Endothelial cell of umbilical vein (primary cell): ENCODE data around the gene CALML6. TPM values are rescaled to one million over a fixed set of nuclear protein-coding genes. Genes with fewer than 3 reads are reported as not detected.

Experiments
- BruUV-seq: library from RNA; stranded (reverse); fragments of 400-500 nt; replicated peaks from 2 replicates; lab custom pipeline; 2021; lab: Mats Ljungman, UMichigan
- CTCF ChIA-PET: fragments of 300-600, 350-600 bp; sonication (Branson Sonifier 250); formaldehyde crosslinking; loops from one replicate; lab custom pipeline; 2021; ENCODE audit warnings: antibody characterized with exemption, inconsistent platforms; lab: Charles Lee
- POLR2A ChIA-PET: fragments of 300-600, 350-600 bp; sonication (Branson Sonifier 250); formaldehyde crosslinking; loops from one replicate; lab custom pipeline; 2021; ENCODE audit warnings: antibody characterized with exemption, inconsistent platforms; lab: Charles Lee
- DNase-seq: peaks from one replicate; pipeline ENCODE4 v3.0.0-alpha.2; 2011; ENCODE audit warnings: low read depth, low spot score
- FAIRE-seq: peaks from 2 replicates; lab custom pipeline; 2011; peaks lifted over from hg19 to GRCh38; lab: Jason Lieb, UNC
- H2AFZ ChIP-seq: 2 replicates; pipeline ENCODE4 v1.6.0; 2012; ENCODE audit warnings: low read depth, low read length, control low read depth, inconsistent platforms
- H3K27ac ChIP-seq: 2 replicates; pipeline ENCODE4 v1.5.1; 2011; ENCODE audit warnings: low read depth, mild to moderate bottlenecking, control low read depth, low read length, moderate library complexity; ENCODE audit not compliant: insufficient read depth
- H3K27me3 ChIP-seq, 2 experiments: 2 replicates each; pipeline versions ENCODE4 v1.6.0 to v1.6.1; 2011; ENCODE audit warnings: low read length in 2 of 2, mixed read lengths in 1 of 2; ENCODE audit not compliant: control insufficient read depth in 2 of 2, insufficient read depth in 2 of 2
- H3K36me3 ChIP-seq, 2 experiments: 2 replicates in 1 of 2; 3 replicates in 1 of 2; pipeline ENCODE4 v1.5.1; 2011; ENCODE audit warnings: low read length in 2 of 2, mild to moderate bottlenecking in 1 of 2, moderate library complexity in 1 of 2; ENCODE audit not compliant: control insufficient read depth in 2 of 2, insufficient read depth in 2 of 2; ENCODE audit errors: extremely low read depth in 1 of 2
- H3K4me1 ChIP-seq: 3 replicates; pipeline ENCODE4 v1.5.1; 2011; ENCODE audit warnings: mild to moderate bottlenecking, low read length; ENCODE audit not compliant: control insufficient read depth, insufficient read depth; ENCODE audit errors: extremely low read depth
- H3K4me2 ChIP-seq: 2 replicates; pipeline ENCODE4 v1.6.1; 2011; ENCODE audit warnings: low read length, control low read depth, mixed read lengths; ENCODE audit not compliant: insufficient read depth
- H3K4me3 ChIP-seq, 3 experiments: fragments of 200-600 bp in 1 of 3; sonication (generic), shearing (Covaris generic) in 1 of 3; replicated peaks in 1 of 3; 2 replicates each; pipeline ENCODE4 v1.5.1; 2011 to 2016; ENCODE audit warnings: control low read depth in 3 of 3, low read length in 3 of 3, mild to moderate bottlenecking in 2 of 3, inconsistent platforms in 1 of 3, low read depth in 1 of 3, moderate library complexity in 1 of 3; ENCODE audit not compliant: insufficient read depth in 1 of 3
- H3K79me2 ChIP-seq: 2 replicates; pipeline ENCODE4 v1.6.0; 2012; ENCODE audit warnings: low read length, inconsistent platforms; ENCODE audit not compliant: control insufficient read depth, insufficient read depth
- H3K9ac ChIP-seq: replicated peaks from 2 replicates; pipeline ENCODE3; 2011; ENCODE audit warnings: low read length, control low read depth; ENCODE audit not compliant: insufficient read depth; ENCODE audit errors: extremely low read depth
- H3K9me1 ChIP-seq: replicated peaks from 3 replicates; pipeline ENCODE4 v1.6.0; 2011; ENCODE audit warnings: mild to moderate bottlenecking, low read length; ENCODE audit not compliant: control insufficient read depth, insufficient read depth; ENCODE audit errors: extremely low read depth
- H3K9me3 ChIP-seq: replicated peaks from 2 replicates; pipeline ENCODE4 v1.5.1; 2012; ENCODE audit warnings: low read length, inconsistent platforms; ENCODE audit not compliant: control insufficient read depth, insufficient read depth
- H4K20me1 ChIP-seq: replicated peaks from 2 replicates; pipeline ENCODE3; 2011; ENCODE audit warnings: mild to moderate bottlenecking, low read length; ENCODE audit not compliant: control insufficient read depth, insufficient read depth; ENCODE audit errors: extremely low read depth
- EZH2 ChIP-seq: IDR thresholded peaks from 2 replicates; pipeline ENCODE4 v1.6.1; 2012; ENCODE audit warnings: borderline replicate concordance, low read depth, mild to moderate bottlenecking, moderate library complexity, low read length, inconsistent platforms; ENCODE audit not compliant: severe bottlenecking
- FOS ChIP-seq: IDR thresholded peaks from 2 replicates; pipeline ENCODE4 v1.6.1; 2011; ENCODE audit warnings: mild to moderate bottlenecking, low read length, moderate library complexity, borderline replicate concordance; ENCODE audit not compliant: insufficient read depth
- GATA2 ChIP-seq: IDR thresholded peaks from 2 replicates; pipeline ENCODE4 v1.7.0; 2011; ENCODE audit warnings: low read depth, mild to moderate bottlenecking, moderate library complexity, mixed read lengths, low read length; ENCODE audit not compliant: insufficient read length, insufficient read depth
- JUN ChIP-seq: IDR thresholded peaks from 2 replicates; pipeline ENCODE4 v1.6.1; 2011; ENCODE audit warnings: borderline replicate concordance, low read depth; ENCODE audit not compliant: insufficient read length, insufficient read depth
- MYC ChIP-seq: IDR thresholded peaks from one replicate; pipeline ENCODE4 v1.6.1; 2011; ENCODE audit warnings: mild to moderate bottlenecking, low read depth, low read length
- POLR2A ChIP-seq: IDR thresholded peaks from 2 replicates; pipeline ENCODE4 v1.6.1; 2012; ENCODE audit warnings: low read depth, mild to moderate bottlenecking, control low read depth, low read length
- POLR2AphosphoS5 ChIP-seq: IDR thresholded peaks from 2 replicates; pipeline ENCODE4 v1.6.1; 2012; ENCODE audit warnings: low read depth, mild to moderate bottlenecking, control low read depth, low read length, moderate library complexity; ENCODE audit not compliant: insufficient read depth
- dilution Hi-C: fragments of 300-500 bp; cut with MboI; formaldehyde crosslinking; loops from one replicate; pipeline ENCODE4 v1.15.0; 2019; ENCODE audit warnings: low sequenced_read_pairs; ENCODE audit not compliant: extremely low pct_ligation_motif_present
- intact Hi-C: fragments of 100-400 bp; cut with micrococcal nuclease; formaldehyde crosslinking; loops from one replicate; pipeline ENCODE4 v1.10.0; 2022
- polyA plus RNA-seq, 4 experiments: library from polyadenylated mRNA; depleted of rRNA in 3 of 4; stranded (reverse) in 3 of 4; unstranded in 1 of 4; fragments of >200 nt; gene quantifications; 2 replicates each; pipeline versions ENCODE4 v1.2.1 to v1.2.3, GENCODE V29; 2011 to 2012; ENCODE audit warnings: missing spikeins in 1 of 4
- total RNA-seq: library from RNA; stranded (reverse); gene quantifications from 2 replicates; pipeline ENCODE4 v1.2.3, GENCODE V29; 2021
- TF ChIP-seq, protein P1 (sequence below), 2 donors: IDR thresholded peaks; 1 replicate in 1 of 2; 2 replicates in 1 of 2; pipeline ENCODE4 v1.5.1; 2011; ENCODE audit warnings: low read length in 2 of 2, mild to moderate bottlenecking in 2 of 2, moderate library complexity in 2 of 2, control low read depth in 1 of 2, inconsistent platforms in 1 of 2, low read depth in 1 of 2; ENCODE audit not compliant: insufficient read depth in 1 of 2; ENCODE audit errors: extremely low read depth in 1 of 2
- TF ChIP-seq, protein P2 (sequence below): IDR thresholded peaks from 2 replicates; pipeline ENCODE4 v1.6.1; 2011; ENCODE audit not compliant: insufficient read depth, insufficient read length

CALML6 gene
- total and polyA plus RNA-seq, 2 donors (not counting 3 experiments of a cell fraction or from before 2014, with no cell fraction given): 0.36 to 0.44 TPM

DNA sequence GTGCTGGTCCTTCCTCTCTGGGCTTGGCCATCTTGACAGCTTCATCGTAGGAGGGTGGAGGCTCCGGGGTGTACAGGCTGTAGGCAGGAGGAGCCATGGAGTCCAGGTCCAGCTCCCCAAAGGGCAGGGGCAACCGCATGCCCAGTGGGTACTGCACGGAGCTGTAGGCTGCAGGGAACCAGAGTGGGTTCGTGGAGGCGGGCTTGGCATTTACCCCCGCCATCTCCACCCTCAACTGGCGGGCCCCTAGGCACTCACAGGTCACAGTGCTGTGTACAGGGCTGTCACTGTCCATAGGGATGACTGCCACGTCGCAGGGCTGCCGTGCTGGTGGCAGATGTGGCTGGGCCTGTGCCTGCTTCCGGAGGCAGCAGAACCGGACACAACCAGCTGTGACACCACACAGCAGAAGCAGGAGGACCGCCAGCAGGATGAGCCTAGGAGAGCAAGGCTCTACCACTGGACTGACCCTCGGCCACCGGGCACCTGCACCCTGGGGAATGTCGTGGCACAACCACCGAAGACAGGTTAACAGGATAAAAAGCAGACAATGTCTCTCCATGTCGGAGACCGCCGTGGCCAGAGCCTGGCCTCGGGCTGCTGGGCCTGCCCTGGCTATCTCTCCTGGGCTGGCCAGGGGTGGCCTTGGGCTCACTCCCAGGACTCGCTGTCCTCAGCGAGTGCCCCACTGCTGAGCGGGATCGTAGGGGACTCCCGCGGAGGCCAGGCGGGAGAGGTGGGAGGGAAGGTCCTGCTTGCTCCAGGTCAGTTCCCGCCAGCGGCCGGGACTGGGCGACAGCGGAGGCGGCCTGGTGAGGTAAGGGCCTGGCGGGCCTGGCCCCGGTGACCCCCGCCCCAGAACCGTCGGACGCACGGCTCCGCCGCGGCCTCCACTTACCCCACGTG lies 3.2 kb downstream of the CALML6 start:
- Histone ChIP-seq H3K27me3 (no peaks in the 10 kb centered on the region), H3K4me2 (peak overlapping the region; percentile 52), H3K9me3 (no peaks in the 10 kb centered on the region), H4K20me1 (no peaks in the 10 kb centered on the region), H3K36me3 (no peaks in the 10 kb centered on the region), H2AFZ (peak overlapping the region; percentile 65), H3K27ac (no peak overlapping the region), H3K4me1 (peaks cover 5% of the 10 kb centered on the region), H3K9ac (peak overlapping the region; percentile 29), H3K79me2 (no peaks in the 10 kb centered on the region), H3K4me3 (peak overlapping the region in 1 of 3 experiments; percentile 40), H3K9me1 (no peaks in the 10 kb centered on the region)
- FAIRE-seq (no peak), DNase-seq (no peak)
- intact Hi-C loops: loop anchor here (10.0 kb wide), 1 partner anchor 217 kb away; no protein-coding TSS in a partner anchor
- ChIA-PET POLR2A (no interaction called here), CTCF (interaction anchor here (2.3 kb wide), 1 partner anchor 10 kb away, joined by 7 read pairs; no protein-coding TSS in a partner anchor)
- TF ChIP-seq FOS (no peak), EZH2 (no peak), POLR2AphosphoS5 (no peak), GATA2 (no peak), JUN (no peak), POLR2A (no peak), MYC (no peak)
- TF ChIP-seq, protein P1, sequence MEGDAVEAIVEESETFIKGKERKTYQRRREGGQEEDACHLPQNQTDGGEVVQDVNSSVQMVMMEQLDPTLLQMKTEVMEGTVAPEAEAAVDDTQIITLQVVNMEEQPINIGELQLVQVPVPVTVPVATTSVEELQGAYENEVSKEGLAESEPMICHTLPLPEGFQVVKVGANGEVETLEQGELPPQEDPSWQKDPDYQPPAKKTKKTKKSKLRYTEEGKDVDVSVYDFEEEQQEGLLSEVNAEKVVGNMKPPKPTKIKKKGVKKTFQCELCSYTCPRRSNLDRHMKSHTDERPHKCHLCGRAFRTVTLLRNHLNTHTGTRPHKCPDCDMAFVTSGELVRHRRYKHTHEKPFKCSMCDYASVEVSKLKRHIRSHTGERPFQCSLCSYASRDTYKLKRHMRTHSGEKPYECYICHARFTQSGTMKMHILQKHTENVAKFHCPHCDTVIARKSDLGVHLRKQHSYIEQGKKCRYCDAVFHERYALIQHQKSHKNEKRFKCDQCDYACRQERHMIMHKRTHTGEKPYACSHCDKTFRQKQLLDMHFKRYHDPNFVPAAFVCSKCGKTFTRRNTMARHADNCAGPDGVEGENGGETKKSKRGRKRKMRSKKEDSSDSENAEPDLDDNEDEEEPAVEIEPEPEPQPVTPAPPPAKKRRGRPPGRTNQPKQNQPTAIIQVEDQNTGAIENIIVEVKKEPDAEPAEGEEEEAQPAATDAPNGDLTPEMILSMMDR (IDR thresholded peaks at IDR 0.05; ENCODE audit: extremely low read depth in 1 of 2, insufficient read depth in 1 of 2, low read depth in 1 of 2, low read length in 2 of 2): no peak
- TF ChIP-seq, protein P2, sequence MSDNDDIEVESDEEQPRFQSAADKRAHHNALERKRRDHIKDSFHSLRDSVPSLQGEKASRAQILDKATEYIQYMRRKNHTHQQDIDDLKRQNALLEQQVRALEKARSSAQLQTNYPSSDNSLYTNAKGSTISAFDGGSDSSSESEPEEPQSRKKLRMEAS: no peak
- dilution Hi-C loops: no loop called here
- no TSS peak for BruUV-seq
